Chondrocyte (in vitro differentiated cells): ENCODE measurements around the gene DCDC1. TPM values are rescaled to one million over a fixed set of nuclear protein-coding genes. Genes with fewer than 3 reads are reported as not detected.

Experiments used
- DNase-seq: peaks from one replicate; pipeline ENCODE4 v3.0.0; 2021; ENCODE audit warnings: mixed read lengths, low spot score
- H3K27ac Mint-ChIP-seq: one replicate; pipeline ENCODE4 v1.8.0; 2021; ENCODE audit warnings: mild to moderate bottlenecking, moderate library complexity, mixed read lengths; ENCODE audit not compliant: unreplicated experiment
- H3K27me3 Mint-ChIP-seq: 2 replicates; pipeline ENCODE4 v1.8.0; 2021; ENCODE audit warnings: low read depth, mixed read lengths
- H3K36me3 Mint-ChIP-seq: 2 replicates; pipeline ENCODE4 v1.8.0; 2021; ENCODE audit warnings: low read depth, mixed read lengths
- H3K4me1 Mint-ChIP-seq: 2 replicates; pipeline ENCODE4 v1.8.0; 2021; ENCODE audit warnings: low read depth, mild to moderate bottlenecking, mixed read lengths
- H3K4me3 Mint-ChIP-seq: one replicate; pipeline ENCODE4 v1.8.0; 2021; ENCODE audit warnings: mild to moderate bottlenecking, moderate library complexity, mixed read lengths; ENCODE audit not compliant: unreplicated experiment
- H3K9me3 Mint-ChIP-seq: 2 replicates; pipeline ENCODE4 v1.8.0; 2021; ENCODE audit warnings: low read depth, mixed read lengths
- CTCF ChIP-seq: fragments of 200-600 bp; sonication (generic); IDR thresholded peaks from 2 replicates; pipeline ENCODE4 v1.5.0; 2021; ENCODE audit warnings: antibody characterized with exemption, mild to moderate bottlenecking, moderate library complexity
- total RNA-seq: library from RNA; stranded (reverse); gene quantifications from 3 replicates; pipeline ENCODE4 v1.2.1, GENCODE V29; 2021

DCDC1 gene
- total RNA-seq, 1 donor from 2014 or later: not detected

- Mint-ChIP-seq H3K36me3 (no peaks in the 10 kb centered on the region), H3K27ac (no peak overlapping the region), H3K9me3 (no peaks in the 10 kb centered on the region), H3K4me1 (peaks cover 3% of the 10 kb centered on the region), H3K4me3 (no peak overlapping the region), H3K27me3 (peaks cover 4% of the 10 kb centered on the region)
- DNase-seq: no peak
- no peak for TF ChIP-seq CTCF
Measured at GRCh38 chr11:31069447-31070205, 299.9 kb downstream of the DCDC1 start.

GRCh38 chr11:31060880-31061279 is 308.7 kb downstream of the DCDC1 start:
- peaks cover 8% of the 10 kb centered on the region for H3K27me3 Mint-ChIP-seq
- H3K4me3 Mint-ChIP-seq: no peak overlapping the region
- no peak for TF ChIP-seq CTCF
- DNase-seq: no peak
- H3K9me3 Mint-ChIP-seq: no peaks in the 10 kb centered on the region
- H3K27ac Mint-ChIP-seq: no peak overlapping the region
- H3K4me1 Mint-ChIP-seq: peaks cover 7% of the 10 kb centered on the region
- H3K36me3 Mint-ChIP-seq: no peaks in the 10 kb centered on the region

- no peak for DNase-seq
- Mint-ChIP-seq H3K36me3 (no peaks in the 10 kb centered on the region), H3K27me3 (peaks cover 7% of the 10 kb centered on the region)
Measured at GRCh38 chr11:31059529-31059928, 310.0 kb downstream of the DCDC1 start.

DNA sequence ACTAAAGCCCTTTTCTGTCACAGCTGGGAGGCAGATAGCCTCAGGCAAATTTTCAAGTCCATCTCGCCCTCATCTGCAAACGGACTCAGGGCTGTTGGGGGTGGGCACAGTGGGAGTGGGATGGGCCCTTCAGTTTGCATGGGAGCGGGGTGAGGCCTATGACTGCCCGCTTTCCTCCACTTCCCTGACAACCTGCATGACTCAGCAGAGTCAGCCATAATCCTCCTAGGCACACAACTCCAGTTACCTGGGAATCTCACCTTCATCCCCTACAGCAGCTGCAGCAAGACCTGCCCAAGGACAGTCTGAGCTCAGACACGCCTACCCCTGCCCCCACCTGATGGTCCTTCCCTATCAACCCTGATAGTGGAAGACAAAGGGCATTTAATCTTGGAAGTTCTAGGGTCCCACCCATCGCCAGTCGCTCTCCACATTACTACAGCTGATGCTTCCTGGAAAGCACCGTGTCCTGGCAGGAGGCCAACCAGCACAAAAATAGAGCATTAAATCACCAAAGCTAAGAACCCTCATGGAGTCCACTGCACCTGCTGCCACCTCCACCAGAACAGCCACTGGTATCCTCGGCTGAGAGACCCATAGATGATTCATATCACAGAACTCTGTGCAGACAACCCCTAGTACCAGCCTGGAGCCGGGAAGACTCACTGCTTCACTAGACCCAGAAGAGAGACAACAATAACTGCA is 319.3 kb downstream of the DCDC1 start:
- Mint-ChIP-seq H3K36me3 (peaks cover 2% of the 10 kb centered on the region), H3K27me3 (peaks cover 17% of the 10 kb centered on the region), H3K4me1 (no peaks in the 10 kb centered on the region), H3K9me3 (peaks cover 36% of the 10 kb centered on the region), H3K27ac (no peak overlapping the region), H3K4me3 (no peak overlapping the region)
- DNase-seq: peak; percentile 40
- TF ChIP-seq CTCF: no peak

More at GRCh38 chr11:31059529-31059928, 310.0 kb downstream of the DCDC1 start:
- no peak for TF ChIP-seq CTCF
- Mint-ChIP-seq H3K4me3 (no peak overlapping the region), H3K4me1 (peaks cover 7% of the 10 kb centered on the region), H3K9me3 (peaks cover 6% of the 10 kb centered on the region), H3K27ac (no peak overlapping the region)

- Mint-ChIP-seq H3K27me3 (peaks cover 18% of the 10 kb centered on the region), H3K27ac (no peak overlapping the region), H3K4me3 (no peak overlapping the region), H3K9me3 (peaks cover 1% of the 10 kb centered on the region), H3K4me1 (no peaks in the 10 kb centered on the region), H3K36me3 (no peaks in the 10 kb centered on the region)
- DNase-seq: no peak
- TF ChIP-seq CTCF: peak; percentile 66
Measured at GRCh38 chr11:31045335-31045734, 324.2 kb downstream of the DCDC1 start.
